SU-DHL-6 (cell line): Measurements from ENCODE around the gene MUSTN1.

Experiments
- H2AFZ ChIP-seq: fragments of 200-600 bp; sonication (generic); 2 replicates; pipeline ENCODE4 v1.6.1; 2014; ENCODE audit warnings: low read depth, mild to moderate bottlenecking, moderate library complexity, mixed read lengths, antibody characterized with exemption, low read length; ENCODE audit not compliant: severe bottlenecking
- H3F3A ChIP-seq: fragments of 200-600 bp; shearing (Covaris generic); 2 replicates; pipeline ENCODE4 v1.6.0; 2016; ENCODE audit warnings: antibody characterized with exemption, mild to moderate bottlenecking; ENCODE audit not compliant: insufficient read depth
- H3K27ac ChIP-seq: fragments of 200-600 bp; sonication (generic); 2 replicates; pipeline ENCODE4 v1.5.1; 2016; ENCODE audit warnings: low read depth, mild to moderate bottlenecking, low read length, moderate library complexity, mixed read lengths
- H3K27me3 ChIP-seq: fragments of 200-600 bp; sonication (generic), shearing (Covaris generic); 2 replicates; pipeline ENCODE4 v1.6.0; 2014; ENCODE audit warnings: mild to moderate bottlenecking, low read length
- H3K36me3 ChIP-seq: fragments of 200-600 bp; sonication (generic); 2 replicates; pipeline ENCODE4 v1.6.1; 2014; ENCODE audit warnings: mild to moderate bottlenecking, low read length, mixed read lengths
- H3K4me2 ChIP-seq: fragments of 300-600, 200-600 bp; shearing (Covaris generic), sonication (generic); 2 replicates; pipeline ENCODE4 v1.6.0; 2014; ENCODE audit warnings: low read length, low read depth, mild to moderate bottlenecking; ENCODE audit not compliant: poor library complexity, severe bottlenecking
- H3K4me3 ChIP-seq: fragments of 200-600 bp; sonication (generic); 2 replicates; pipeline ENCODE4 v1.5.1; 2014; ENCODE audit warnings: antibody characterized with exemption, low read length, mild to moderate bottlenecking, mixed read lengths; ENCODE audit not compliant: insufficient read depth, poor library complexity, severe bottlenecking
- H3K79me2 ChIP-seq: fragments of 200-600 bp; sonication (generic); 2 replicates; pipeline ENCODE4 v1.6.1; 2014; ENCODE audit warnings: mild to moderate bottlenecking, low read length, moderate library complexity; ENCODE audit not compliant: insufficient read depth
- H3K9ac ChIP-seq: fragments of 200-600 bp; sonication (generic); 2 replicates; pipeline ENCODE4 v1.7.0; 2014; ENCODE audit warnings: mild to moderate bottlenecking, low read length
- H3K9me2 ChIP-seq: fragments of 200-600 bp; sonication (generic); replicated peaks from 2 replicates; pipeline ENCODE4 v1.6.1; 2014; ENCODE audit warnings: low read length; ENCODE audit not compliant: insufficient read depth
- H3K9me3 ChIP-seq: fragments of 200-600 bp; sonication (generic); 2 replicates; pipeline ENCODE4 v1.6.1; 2014; ENCODE audit warnings: low read length, mixed read lengths; ENCODE audit not compliant: insufficient read depth
- H4K20me1 ChIP-seq: fragments of 200-600 bp; sonication (generic); 2 replicates; pipeline ENCODE4 v1.6.1; 2014; ENCODE audit warnings: low read depth, mild to moderate bottlenecking, antibody characterized with exemption, low read length, moderate library complexity, mixed read lengths
- CTCF ChIP-seq: fragments of 200-600 bp; sonication (generic); IDR thresholded peaks from one replicate; pipeline ENCODE4 v1.5.1; 2017; ENCODE audit warnings: antibody characterized with exemption, mild to moderate bottlenecking, low read length, moderate library complexity; ENCODE audit not compliant: insufficient read depth, poor library complexity, severe bottlenecking
- EZH2phosphoT487 ChIP-seq: fragments of 200-600 bp; sonication (generic), shearing (Covaris generic); conservative IDR thresholded peaks from 2 replicates; pipeline ENCODE4 v1.6.1; 2018; ENCODE audit warnings: mild to moderate bottlenecking, antibody characterized with exemption, low read length, moderate library complexity, mixed read lengths

The MUSTN1 gene

GRCh38 chr3:52845157-52845556 lies 10.3 kb upstream of the MUSTN1 start:
- H3K9ac ChIP-seq, result no peak overlapping the region
- H3K27ac ChIP-seq, result no peak overlapping the region
- H4K20me1 ChIP-seq, result no peaks in the 10 kb centered on the region
- H3K4me3 ChIP-seq, result no peak overlapping the region
- no peaks in the 10 kb centered on the region for H3K36me3 ChIP-seq
- H3K9me2 ChIP-seq, result no peaks in the 10 kb centered on the region
- H3K27me3 ChIP-seq, result no peaks in the 10 kb centered on the region
- H3F3A ChIP-seq, result no peaks in the 10 kb centered on the region
- H3K79me2 ChIP-seq, result no peaks in the 10 kb centered on the region
- no peaks in the 10 kb centered on the region for H3K9me3 ChIP-seq
- no peak overlapping the region for H3K4me2 ChIP-seq
- no peak for TF ChIP-seq EZH2phosphoT487
- no peak for TF ChIP-seq CTCF
- no peak overlapping the region for H2AFZ ChIP-seq

GRCh38 chr3:52844290-52844975 lies 9.6 kb upstream of the MUSTN1 start:
- TF ChIP-seq EZH2phosphoT487, result no peak
- no peak for TF ChIP-seq CTCF
- Histone ChIP-seq H3K4me2 (no peak overlapping the region), H3K36me3 (no peaks in the 10 kb centered on the region), H3K9me3 (no peaks in the 10 kb centered on the region), H3K9ac (no peak overlapping the region), H3K27me3 (no peaks in the 10 kb centered on the region), H3K79me2 (no peaks in the 10 kb centered on the region), H3K4me3 (no peak overlapping the region), H3F3A (no peaks in the 10 kb centered on the region), H2AFZ (no peak overlapping the region), H4K20me1 (no peaks in the 10 kb centered on the region), H3K27ac (no peak overlapping the region), H3K9me2 (no peaks in the 10 kb centered on the region)

GRCh38 chr3:52843881-52844280 lies 9.1 kb upstream of the MUSTN1 start:
- Histone ChIP-seq H3K79me2 (no peaks in the 10 kb centered on the region), H3K9me2 (no peaks in the 10 kb centered on the region), H3K4me2 (no peak overlapping the region), H3F3A (no peaks in the 10 kb centered on the region), H2AFZ (no peak overlapping the region), H3K4me3 (no peak overlapping the region), H4K20me1 (no peaks in the 10 kb centered on the region), H3K27me3 (no peaks in the 10 kb centered on the region), H3K36me3 (no peaks in the 10 kb centered on the region), H3K9ac (no peak overlapping the region), H3K9me3 (no peaks in the 10 kb centered on the region), H3K27ac (no peak overlapping the region)
- no peak for TF ChIP-seq CTCF
- TF ChIP-seq EZH2phosphoT487, result no peak
